ENCODE results near the gene CRTC1. TPM values are rescaled to one million over a fixed set of nuclear protein-coding genes. Genes with fewer than 3 reads are reported as not detected.
A peak's percentile ranks its signal among the peaks of the same experiment; 100 is the strongest.

The CRTC1 gene
- total RNA-seq, 1 experiment from 2014 or later = 19.0 TPM

- no peak overlapping the region for H2BK15ac ChIP-seq (ENCODE audit: low read depth, low read length)
- Mint-ChIP-seq H3K27me3 (ENCODE audit: low read depth) (no peaks in the 10 kb centered on the region), H3K36me3 (ENCODE audit: insufficient read depth in 1 of 3, low read depth in 3 of 3) (peaks cover 0 to 20% (median 14%) of the 10 kb centered on the region in 3 experiments; a peak in 5 of 7 replicates), H3K4me1 (peaks cover 2 to 9% of the 10 kb centered on the region in 2 experiments; a peak in 3 of 4 replicates), H3K27ac (peak overlapping the region in 2 of 3 experiments; percentile 39 to 77; a peak in 2 of 7 replicates), H3K9me3 (no peaks in the 10 kb centered on the region), H3K4me3 (no peak overlapping the region)
- H4K20me1 ChIP-seq (ENCODE audit: control insufficient read depth, insufficient read depth, insufficient read length) = no peaks in the 10 kb centered on the region
- no peak overlapping the region for H2AFZ ChIP-seq (ENCODE audit: low read length)
- no peaks in the 10 kb centered on the region for H3K79me1 ChIP-seq (ENCODE audit: insufficient read depth, low read depth, low read length, poor library complexity, severe bottlenecking)
- H3K4me1 ChIP-seq (ENCODE audit: insufficient read depth, low read length) = no peaks in the 10 kb centered on the region
- H3K14ac ChIP-seq (ENCODE audit: insufficient read depth, low read length) = no peak overlapping the region
- no peak overlapping the region for H2BK5ac ChIP-seq (ENCODE audit: insufficient read length, low read length)
- no peak overlapping the region for H3K27ac ChIP-seq (ENCODE audit: insufficient read length, low read depth, low read length)
- no peak for TF ChIP-seq CTCF (conservative IDR thresholded peaks at IDR 0.05)
- H3K23ac ChIP-seq (ENCODE audit: insufficient read length, low read depth, low read length) = no peak overlapping the region
- DNase-seq = no peak
- H3K79me2 ChIP-seq (ENCODE audit: insufficient read depth, low read length) = no peaks in the 10 kb centered on the region
- no peak overlapping the region for H4K5ac ChIP-seq (ENCODE audit: insufficient read length, low read depth, low read length)
- no peak overlapping the region for H3T11ph ChIP-seq (ENCODE audit: low read length)
- no peak overlapping the region for H2BK120ac ChIP-seq (ENCODE audit: low read depth, low read length, poor library complexity, severe bottlenecking)
- no peak overlapping the region for H3K4ac ChIP-seq (ENCODE audit: low read depth, low read length)
- H2BK12ac ChIP-seq (ENCODE audit: insufficient read length, low read depth, low read length) = no peak overlapping the region
- no peak overlapping the region for H3K9ac ChIP-seq (ENCODE audit: extremely low read depth, insufficient read length, low read length)
- no peak overlapping the region for H4K8ac ChIP-seq (replicated peaks; ENCODE audit: insufficient read length, low read depth, low read length)
- H3K4me2 ChIP-seq (ENCODE audit: insufficient read depth, insufficient read length, low read length) = no peak overlapping the region
- no peak overlapping the region for H3K56ac ChIP-seq (ENCODE audit: insufficient read length, low read depth, low read length)
- no peak overlapping the region for H4K91ac ChIP-seq (ENCODE audit: insufficient read length, low read depth, low read length)
- H2AK5ac ChIP-seq (ENCODE audit: insufficient read length, low read length) = no peak overlapping the region
- no peak overlapping the region for H2BK20ac ChIP-seq (ENCODE audit: low read depth, low read length, poor library complexity, severe bottlenecking)
- H3K27me3 ChIP-seq (ENCODE audit: insufficient read depth, low read length) = no peaks in the 10 kb centered on the region
- H3K18ac ChIP-seq (ENCODE audit: insufficient read length, low read depth, low read length) = no peak overlapping the region
- no CpG with 5 or more reads among the region's 11 CpGs for WGBS (ENCODE audit: extremely low coverage, insufficient read length, low lambda C conversion rate)
- H3K9me3 ChIP-seq (ENCODE audit: control insufficient read depth, low read depth, low read length) = no peaks in the 10 kb centered on the region
- no peaks in the 10 kb centered on the region for H3K23me2 ChIP-seq (ENCODE audit: insufficient read length, low read depth, low read length, poor library complexity, severe bottlenecking)
These were observed 13.6 kb upstream of the CRTC1 start for GRCh38 chr19:18669883-18670282.

Data from H9 (cell line).